DMS79 (cell line): ENCODE data around the gene INF2.

Experiments used
- DNase-seq: peaks from one replicate; lab custom pipeline; 2025; lab: John Stamatoyannopoulos, UW

Gene INF2

DNA sequence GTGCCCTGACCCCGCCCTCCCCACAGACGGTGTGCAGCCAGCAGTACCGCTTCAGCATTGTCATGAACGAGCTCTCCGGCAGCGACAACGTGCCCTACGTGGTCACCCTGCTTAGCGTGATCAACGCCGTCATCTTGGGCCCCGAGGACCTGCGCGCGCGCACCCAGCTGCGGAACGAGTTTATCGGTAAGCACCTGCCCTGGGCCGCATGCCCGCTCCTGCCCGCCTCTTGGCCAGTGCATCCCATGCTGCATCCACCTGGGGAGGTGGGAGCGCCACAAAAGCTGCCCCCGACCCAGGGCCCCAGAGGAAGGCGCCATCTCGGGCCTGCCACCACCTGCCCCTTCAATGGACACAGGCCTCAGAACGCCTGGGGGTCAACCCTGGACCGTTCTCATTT is 13.9 kb downstream of the INF2 start:
- no peak for DNase-seq

DNA sequence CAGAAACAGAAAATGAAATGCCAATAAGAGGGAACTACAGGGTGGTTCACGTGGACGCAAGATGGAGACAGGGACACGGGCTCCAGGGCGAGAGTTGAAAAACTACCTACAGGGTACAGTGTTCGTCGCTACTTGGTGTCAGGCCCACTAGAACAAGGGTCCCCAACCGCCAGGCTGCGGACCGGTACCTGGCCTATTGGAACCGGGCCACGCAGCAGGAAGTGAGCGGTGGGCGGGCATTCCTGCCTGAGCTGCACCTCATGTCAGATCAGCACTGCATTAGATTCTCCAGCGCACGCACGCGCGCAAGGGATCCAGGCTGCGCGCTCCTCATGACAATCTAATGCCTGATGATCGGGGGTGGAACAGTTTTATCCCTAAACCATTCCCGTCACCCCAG is 14.8 kb downstream of the INF2 start:
- DNase-seq, result no peak

DNA sequence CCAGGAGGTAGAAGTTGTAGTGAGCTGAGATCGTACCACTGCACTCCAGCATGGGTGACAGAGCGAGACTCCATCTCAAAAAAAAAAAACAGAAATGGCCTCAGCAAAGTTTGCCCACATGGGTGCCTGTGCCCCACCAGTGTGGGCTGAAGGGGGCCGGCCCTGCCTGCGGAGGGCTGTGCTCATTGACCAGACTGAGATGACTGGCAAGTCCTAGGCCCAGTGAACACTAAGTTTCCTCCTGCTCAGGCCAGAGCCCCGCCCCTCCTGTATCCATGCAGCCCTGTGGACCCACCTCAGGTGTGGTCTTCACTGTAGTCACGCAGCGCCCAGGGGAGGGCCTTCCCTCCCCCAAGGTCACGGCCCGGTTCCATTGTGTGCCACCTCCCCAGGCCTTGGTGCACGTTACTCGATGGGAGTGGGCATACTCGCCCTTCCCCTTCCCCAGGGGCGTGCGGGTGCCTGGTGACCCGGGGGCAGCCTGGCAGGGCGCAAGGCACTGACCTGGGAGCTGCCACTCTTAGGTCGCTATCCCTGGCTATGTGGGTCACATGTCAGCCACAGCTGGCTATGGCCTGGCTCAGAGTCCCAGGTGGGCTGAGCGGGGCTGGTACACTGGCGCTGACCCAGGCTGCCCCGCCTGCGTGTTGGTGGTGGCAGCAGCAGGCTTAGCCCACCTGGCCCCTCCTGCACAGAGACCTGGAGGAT is 16.1 kb downstream of the INF2 start:
- no peak for DNase-seq

DNA sequence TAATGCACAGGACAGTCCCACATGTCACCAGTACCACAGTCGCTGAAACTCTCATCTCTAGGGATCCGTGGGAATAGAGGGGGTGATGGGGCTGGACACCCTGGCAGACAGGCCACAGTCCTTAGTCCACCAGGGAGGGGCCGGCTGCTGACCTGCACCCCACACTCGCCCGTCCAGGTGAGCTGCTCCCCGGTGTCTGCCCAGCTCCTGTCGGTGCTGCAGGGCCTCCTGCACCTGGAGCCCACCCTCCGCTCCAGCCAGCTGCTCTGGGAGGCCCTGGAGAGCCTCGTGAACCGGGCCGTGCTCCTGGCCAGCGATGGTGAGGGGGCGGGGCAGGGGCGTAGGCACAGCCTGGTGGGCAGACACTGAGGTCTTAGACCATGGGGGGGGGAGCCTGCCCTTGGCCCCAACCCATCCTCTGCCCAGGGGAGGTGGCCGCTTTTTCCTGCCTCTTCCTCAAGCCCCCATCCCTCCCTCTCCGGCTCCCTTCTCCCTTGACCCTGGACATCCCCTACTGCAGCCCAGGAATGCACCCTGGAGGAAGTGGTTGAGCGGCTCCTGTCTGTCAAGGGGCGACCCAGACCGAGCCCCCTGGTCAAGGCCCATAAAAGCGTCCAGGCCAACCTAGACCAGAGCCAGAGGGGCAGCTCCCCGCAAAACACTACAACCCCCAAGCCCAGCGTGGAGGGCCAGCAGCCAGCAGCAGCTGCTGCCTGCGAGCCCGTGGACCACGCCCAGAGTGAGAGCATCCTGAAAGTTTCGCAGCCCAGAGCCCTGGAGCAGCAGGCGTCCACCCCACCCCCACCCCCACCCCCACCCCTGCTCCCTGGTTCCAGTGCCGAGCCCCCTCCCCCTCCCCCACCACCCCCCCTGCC is 17.6 kb downstream of the INF2 start:
- DNase-seq, result no peak

DNA sequence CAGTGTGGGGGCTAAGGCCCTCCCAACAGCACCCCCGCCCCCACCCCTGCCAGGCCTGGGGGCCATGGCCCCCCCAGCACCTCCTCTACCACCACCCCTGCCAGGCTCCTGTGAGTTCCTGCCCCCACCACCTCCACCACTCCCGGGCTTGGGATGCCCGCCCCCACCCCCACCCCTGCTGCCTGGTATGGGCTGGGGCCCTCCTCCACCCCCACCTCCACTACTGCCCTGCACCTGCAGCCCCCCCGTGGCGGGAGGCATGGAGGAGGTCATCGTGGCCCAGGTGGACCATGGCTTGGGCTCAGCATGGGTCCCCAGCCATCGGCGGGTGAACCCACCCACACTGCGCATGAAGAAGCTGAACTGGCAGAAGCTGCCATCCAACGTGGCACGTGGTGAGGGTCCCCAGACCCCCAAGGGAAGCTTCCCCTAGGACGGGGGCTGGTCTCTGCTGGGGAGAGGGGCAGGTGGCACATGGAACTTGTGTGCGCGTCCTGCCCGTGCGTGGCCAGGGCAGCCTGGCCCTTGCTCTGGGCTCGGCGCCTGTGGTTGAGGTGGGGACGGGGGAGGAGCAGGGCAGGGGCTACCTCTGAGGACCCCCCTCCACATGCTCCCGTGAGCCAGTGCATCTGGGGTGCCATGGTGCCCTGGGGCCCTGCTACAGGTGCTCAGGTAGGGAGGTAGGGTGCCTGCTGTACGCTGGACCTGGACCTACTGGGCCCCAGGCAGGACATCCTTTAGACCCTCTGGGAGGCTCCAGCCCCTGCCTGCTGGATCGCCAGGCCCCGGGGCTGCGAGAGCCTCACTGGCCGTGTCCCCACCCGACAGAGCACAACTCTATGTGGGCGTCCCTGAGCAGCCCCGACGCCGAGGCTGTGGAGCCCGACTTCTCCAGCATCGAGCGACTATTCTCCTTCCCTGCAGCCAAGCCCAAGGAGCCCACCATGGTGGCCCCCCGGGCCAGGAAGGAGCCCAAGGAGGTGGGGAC is 18.5 kb downstream of the INF2 start:
- no peak for DNase-seq

DNA sequence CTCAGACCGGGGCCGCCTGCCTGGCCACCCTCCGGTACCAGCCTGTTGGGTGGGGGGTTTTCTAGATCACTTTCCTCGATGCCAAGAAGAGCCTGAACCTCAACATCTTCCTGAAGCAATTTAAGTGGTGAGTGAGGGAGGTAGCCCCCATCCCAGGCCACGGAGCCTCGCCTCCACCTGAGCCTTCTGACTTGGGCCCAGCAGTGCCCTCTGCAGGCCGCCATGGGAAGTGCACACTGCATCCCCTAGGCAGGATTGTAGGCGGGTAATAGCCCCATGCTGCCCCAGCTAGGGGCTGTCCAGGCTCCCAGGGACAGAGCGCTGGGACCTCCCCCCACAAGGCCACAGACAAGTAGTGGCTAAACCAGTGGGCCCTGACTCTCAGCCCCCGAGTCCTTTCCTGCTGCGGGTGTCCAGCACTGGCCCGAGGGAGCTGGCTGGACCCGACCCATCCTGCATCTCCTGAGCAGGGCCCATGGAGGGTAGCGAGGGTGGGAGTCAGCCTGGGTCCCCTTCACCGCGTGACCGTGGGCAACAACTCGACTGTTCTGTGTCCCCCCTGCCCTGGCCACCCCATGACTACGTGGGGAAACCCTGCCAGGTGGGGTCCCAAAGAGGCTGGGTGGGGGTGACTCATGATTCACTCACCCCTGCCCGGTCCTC is 19.3 kb downstream of the INF2 start:
- DNase-seq, result peak; percentile 25

DNA sequence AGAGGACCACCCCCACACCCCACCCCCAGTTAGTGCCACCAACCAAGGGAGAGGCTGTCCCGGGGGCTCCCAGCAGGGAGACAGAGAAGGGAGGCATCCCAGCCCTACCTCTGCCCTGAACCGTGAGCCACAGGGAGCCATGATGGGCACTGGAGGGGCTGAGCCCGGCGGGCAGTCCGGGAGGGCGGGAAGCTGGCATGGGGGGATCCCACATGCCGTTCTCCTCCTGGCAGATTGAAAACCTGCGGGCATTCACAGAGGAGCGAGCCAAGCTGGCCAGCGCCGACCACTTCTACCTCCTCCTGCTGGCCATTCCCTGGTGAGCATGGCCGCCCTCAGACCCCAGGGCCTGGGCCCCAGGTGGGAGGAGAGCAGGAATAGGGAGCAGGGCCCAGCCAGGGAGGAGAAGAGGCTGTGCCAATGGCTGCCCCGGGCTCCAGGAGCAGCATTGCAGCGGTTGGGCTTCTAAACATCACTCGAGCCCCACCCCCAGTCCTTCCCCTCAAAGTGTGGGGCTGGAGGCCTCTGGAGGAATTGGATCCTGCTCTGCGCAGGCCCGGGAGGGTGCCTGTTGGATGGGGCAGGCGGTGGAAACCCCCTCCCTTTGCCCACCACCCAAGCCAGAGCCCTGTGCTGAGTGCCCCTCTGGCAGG is 20.1 kb downstream of the INF2 start:
- no peak for DNase-seq

DNA sequence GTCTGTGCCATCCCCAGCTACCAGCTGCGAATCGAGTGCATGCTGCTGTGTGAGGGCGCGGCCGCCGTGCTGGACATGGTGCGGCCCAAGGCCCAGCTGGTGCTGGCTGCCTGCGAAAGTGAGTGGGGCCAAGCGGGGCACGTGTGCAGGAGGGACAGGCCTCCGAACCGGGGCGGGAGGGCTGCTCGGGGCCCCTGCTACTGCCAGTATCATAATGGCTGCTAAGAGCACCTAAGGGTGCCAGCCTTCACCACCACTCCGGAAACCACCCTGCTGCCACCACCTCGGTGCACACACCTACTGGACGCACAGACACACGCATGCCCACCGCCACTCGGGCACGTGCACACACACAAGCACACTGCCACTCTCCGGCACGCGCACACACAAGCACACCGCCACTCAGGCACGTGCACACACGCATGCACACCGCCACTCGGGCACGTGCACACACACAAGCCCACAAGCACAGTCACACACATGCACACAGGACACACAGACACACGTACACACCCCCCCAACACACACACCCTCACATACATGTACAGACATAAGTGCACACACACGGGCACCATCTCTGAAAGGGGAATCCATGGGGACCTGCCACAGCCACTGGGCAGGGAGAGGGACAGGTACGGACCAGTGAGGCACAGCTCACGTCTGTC is 20.8 kb downstream of the INF2 start:
- DNase-seq, result no peak

DNA sequence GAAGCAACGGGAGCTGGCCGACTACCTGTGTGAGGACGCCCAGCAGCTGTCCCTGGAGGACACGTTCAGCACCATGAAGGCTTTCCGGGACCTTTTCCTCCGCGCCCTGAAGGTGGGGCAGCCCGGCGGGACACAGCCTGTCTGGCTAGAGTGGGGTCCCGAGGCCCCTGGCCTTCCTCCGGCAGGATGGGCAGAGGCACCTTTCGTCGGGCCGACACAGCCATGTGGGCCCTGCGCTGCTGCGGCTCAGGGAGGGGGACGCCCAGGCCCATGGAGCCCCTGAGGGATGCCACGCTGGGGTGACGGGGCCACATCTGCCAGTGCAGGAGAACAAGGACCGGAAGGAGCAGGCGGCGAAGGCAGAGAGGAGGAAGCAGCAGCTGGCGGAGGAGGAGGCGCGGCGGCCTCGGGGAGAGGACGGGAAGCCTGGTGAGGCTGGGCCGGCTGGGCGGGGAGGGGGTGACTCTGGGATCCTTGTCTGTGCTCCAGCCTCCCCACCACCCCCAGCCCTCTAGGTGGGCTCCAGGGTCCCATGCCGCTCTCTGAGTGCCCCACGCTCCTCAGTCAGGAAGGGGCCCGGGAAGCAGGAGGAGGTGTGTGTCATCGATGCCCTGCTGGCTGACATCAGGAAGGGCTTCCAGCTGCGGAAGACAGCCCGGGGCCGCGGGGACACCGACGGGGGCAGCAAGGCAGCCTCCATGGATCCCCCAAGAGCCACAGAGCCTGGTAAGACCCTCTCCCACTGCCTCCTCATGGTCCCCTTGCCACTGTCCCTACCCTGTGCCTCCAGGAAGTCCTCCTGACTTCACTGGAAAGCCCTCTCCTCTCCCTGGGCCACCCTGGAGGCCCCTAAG is 23.7 kb downstream of the INF2 start:
- no peak for DNase-seq

DNA sequence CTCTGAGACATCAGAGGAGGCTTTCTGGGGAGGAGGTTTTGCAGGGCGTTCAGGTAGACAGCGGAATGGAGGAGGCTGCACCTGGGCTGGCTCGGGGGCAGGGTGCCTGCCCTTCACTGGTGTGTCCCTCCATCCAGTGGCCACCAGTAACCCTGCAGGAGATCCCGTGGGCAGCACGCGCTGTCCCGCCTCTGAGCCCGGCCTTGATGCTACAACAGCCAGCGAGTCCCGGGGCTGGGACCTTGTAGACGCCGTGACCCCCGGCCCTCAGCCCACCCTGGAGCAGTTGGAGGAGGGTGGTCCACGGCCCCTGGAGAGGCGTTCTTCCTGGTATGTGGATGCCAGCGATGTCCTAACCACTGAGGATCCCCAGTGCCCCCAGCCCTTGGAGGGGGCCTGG is 24.6 kb downstream of the INF2 start:
- no peak for DNase-seq

DNA sequence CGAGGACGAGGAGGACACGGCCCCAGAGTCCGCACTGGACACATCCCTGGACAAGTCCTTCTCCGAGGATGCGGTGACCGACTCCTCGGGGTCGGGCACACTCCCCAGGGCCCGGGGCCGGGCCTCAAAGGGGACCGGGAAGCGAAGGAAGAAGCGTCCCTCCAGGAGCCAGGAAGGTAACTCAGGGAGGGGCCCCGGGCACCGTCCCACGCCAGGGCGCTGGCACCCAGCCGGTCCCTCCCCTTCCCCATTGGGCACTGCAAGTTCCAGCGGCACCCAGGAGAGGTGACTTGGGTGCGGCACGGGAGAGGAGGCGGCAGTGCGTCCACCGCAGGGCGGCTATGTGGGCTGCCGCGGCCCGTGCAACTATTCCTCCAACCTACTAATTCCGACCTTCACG is 25.3 kb downstream of the INF2 start:
- no peak for DNase-seq

DNA sequence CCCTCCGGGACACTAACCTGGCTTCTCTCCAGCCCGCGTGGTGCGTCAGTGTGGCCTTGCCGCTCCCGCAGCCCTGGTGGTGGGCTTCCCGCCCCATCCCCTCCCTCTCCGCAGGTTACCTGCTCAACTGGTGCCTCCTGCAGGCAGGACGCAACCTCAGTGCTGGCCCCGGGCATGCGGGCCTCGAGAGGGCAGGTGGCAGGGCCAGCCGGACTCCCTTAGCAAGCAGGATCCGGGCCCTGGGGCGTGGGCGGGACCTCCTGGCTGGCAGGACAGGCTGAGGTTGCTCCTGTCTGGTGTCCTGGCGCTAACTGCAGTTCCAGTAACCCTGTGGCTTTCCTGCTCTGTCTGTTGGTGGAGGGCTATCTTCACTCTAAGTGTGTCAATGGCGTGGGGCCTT is 26.0 kb downstream of the INF2 start:
- no peak for DNase-seq

DNA sequence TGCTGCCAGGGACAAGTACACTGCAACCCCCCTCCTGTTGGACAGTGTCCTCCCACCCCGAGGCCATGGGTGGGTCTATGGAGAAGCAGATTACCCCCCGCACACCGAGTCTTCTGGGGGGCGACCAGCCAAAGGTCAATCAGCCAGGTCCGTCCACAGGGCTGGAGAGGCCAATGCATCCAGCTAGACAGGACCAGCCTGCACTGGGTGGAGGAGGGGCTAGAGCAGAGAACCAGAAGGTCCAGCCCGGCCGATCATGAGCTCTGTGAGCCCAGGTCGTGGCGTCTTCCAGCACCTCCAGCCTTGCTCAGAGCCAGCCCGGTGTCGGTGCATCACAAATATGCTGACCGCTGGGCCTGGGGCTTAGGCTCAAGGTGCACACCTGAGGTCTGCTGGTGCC is 26.5 kb downstream of the INF2 start:
- DNase-seq, result no peak

DNA sequence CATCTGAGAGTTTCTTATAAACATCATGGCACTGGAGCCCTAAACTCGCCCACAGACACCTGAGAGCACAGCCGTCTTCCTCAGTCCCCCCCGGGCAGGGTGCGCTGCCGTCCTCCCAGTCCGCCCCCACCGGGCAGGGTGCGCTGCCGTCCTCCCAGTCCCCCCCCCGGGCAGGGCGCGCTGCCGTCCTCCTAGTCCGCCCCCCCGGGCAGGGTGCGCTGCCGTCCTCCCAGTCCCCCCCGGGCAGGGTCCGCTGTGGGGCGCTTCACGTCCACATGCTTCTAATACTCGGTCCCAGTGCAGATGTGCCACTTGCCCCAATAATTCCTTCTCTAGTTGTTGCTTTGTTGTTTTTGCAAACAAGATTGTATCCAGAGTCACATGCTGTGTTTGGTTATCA is 27.7 kb downstream of the INF2 start:
- DNase-seq, result no peak

DNA sequence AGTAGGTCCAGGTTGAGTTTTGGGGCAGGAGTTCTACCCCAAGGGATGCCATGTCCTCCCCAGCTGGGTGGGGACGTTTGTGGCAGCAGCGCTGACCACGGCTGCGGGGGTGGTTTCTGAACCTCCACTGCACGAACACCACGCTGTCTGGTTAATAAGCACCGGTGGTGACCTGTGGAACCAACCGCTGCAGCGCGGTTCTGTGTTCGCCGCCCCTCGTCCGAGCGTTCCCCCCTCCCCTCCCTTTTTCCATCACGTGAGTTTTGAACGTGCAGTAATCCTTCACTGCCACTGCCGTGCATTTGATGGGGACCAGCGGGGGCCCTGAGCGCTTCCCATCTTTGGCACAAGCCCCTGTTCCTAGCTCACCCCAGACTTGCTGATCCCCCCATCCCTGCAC is 28.2 kb downstream of the INF2 start:
- DNase-seq, result no peak

DNA sequence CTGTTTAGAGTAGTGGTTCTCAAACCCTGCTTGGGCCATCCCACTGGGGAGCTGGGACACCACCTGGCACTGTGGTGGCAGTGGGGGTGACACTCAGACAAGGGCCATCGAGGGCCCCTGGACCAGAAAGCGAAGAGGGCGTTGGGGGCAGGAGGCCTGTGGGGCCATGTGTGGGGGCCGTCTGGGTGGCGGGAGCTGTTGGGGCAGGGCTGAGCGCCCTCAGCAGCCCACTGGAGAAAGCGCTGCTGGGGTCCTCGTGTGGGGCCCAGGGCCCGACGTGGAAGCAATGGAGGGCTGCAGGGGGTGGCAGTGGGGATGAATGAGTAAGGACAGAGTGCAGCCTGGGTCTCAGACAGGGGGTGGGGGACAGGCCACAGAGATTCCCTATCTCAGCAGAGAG is 28.7 kb downstream of the INF2 start:
- no peak for DNase-seq

DNA sequence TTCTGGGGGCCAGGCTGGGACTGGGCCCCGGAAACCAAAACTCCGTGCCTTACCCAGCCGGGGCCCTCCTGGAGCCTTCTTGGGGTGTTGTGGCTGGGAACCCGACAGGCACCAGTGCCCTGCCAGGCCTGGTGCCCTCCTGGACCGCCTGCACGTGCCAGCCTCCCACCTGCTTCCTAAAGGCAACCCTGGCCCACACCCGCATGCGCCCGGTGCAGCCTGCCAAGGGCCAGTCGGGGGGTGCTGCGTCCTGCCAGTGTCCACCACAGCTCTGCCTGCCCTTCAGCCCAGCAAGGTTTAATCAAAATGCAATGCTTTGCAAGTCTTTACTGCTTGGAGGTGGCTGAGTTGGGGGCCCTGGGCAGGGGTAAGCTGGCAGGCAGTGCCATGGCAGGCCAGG is 29.5 kb downstream of the INF2 start:
- DNase-seq, result no peak

DNA sequence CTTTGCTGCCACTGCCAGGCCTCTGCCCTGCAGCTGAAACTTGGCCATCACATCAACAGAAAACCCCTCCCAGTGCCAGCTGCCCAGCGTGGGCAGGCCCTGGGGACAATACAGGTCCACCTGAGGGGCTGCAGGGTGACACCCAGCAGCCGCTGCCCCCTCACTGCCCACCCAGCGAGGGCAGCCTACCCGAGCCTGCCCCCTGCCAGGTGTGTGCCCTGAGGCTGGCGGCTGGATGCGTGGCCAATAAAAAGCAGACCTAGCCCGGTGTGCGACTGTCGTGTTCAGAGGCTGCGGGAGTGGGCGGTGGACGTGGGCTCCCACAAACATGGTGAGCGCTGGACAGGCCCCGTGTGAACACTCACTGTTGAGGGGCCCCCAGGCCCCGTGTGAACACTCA is 29.9 kb downstream of the INF2 start:
- no peak for DNase-seq

DNA sequence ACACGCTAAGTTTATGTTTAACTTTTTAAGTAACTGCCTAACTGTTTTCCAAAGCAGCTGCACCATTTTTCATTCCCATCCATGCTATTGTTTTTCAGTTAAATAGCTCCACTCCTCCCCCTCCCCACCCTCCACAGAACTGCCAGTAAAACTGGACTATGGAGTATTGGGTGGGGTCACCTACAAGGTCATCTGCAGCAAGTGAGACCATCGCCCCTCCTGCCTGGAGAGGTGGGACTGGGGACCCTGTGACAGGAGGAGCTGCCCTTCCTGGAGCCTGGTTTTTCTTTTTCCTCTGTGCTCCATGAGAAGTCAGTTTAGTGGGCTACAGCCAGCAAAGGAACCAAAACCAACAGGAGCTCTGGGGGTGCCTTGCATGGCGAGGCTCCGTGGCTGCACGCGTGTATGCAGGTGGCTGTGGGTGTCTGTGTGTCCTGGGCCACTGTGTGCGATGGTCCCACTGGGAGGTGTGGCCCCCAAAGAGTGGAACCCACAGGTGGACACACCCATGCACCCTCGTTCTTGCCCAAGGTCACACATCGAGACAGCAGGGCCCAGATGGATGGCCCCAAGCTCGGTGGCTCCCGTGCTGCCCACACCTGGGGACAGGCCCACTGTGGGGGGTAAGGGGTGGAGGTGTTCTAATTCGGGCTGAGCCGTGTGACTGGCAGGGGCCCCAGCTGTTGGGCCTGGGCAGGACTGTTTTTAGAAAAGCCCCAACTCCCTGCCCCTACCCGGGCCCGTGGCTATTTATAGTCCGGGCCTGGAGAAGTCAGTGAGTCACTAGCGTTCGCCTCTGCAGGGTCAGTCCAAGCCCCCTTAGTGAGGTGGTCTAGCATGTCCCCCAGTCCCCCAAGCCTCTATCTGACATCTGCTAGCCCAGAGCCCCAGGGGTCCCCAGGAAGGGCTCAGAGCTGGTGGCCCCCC is 32.4 kb downstream of the INF2 start:
- DNase-seq, result no peak
